Kidney tubule cell (primary cell): ENCODE data around the gene ALAS1.

Source experiments
- DNase-seq: peaks from one replicate; pipeline ENCODE4 v3.0.0-alpha.2; 2018; ENCODE audit warnings: low spot score

Gene ALAS1

GRCh38 chr3:52249683-52250082 lies 51.7 kb downstream of the ALAS1 start:
- no peak for DNase-seq

GRCh38 chr3:52250122-52250521 lies 52.2 kb downstream of the ALAS1 start:
- no peak for DNase-seq

GRCh38 chr3:52253314-52254304 lies 55.6 kb downstream of the ALAS1 start:
- DNase-seq = no peak

GRCh38 chr3:52254608-52255007 lies 56.6 kb downstream of the ALAS1 start:
- DNase-seq = no peak

- DNase-seq = no peak
Measured at GRCh38 chr3:52256159-52256558, 58.2 kb downstream of the ALAS1 start.

- DNase-seq = no peak
Measured at GRCh38 chr3:52256622-52257021, 58.7 kb downstream of the ALAS1 start.

- DNase-seq = no peak
Measured at GRCh38 chr3:52257911-52258310, 60.0 kb downstream of the ALAS1 start.

GRCh38 chr3:52259035-52259434 lies 61.1 kb downstream of the ALAS1 start:
- peak; percentile 47 for DNase-seq

GRCh38 chr3:52259448-52259847 lies 61.5 kb downstream of the ALAS1 start:
- no peak for DNase-seq

- no peak for DNase-seq
Measured at GRCh38 chr3:52262447-52262846, 64.5 kb downstream of the ALAS1 start.
